ENCODE results near the gene PHYH.
"Not testable (repeated sequence)": the region's sequence is repeated elsewhere in the genome, so short reads cannot be mapped to it uniquely, and the experiment has no call there.

The PHYH gene

GRCh38 chr10:13256627-13257026, 43.2 kb downstream of the PHYH start:
- no peaks in the 10 kb centered on the region for H3K9me3 ChIP-seq (ENCODE audit: control insufficient read depth in 2 of 2, low read length in 2 of 2)
- H3K27me3 ChIP-seq (ENCODE audit: control insufficient read depth in 2 of 2, insufficient read depth in 2 of 2, low read length in 2 of 2), result no peaks in the 10 kb centered on the region
- no peak overlapping the region for H3K9ac ChIP-seq (ENCODE audit: low read depth in 1 of 2, low read length in 2 of 2)
- no peak overlapping the region for H3K27ac ChIP-seq (ENCODE audit: low read depth in 2 of 2, low read length in 2 of 2)
- H3K4me3 ChIP-seq (ENCODE audit: low read length in 2 of 2), result no peak overlapping the region
- H3K4me1 ChIP-seq (ENCODE audit: control insufficient read depth in 2 of 2, insufficient read depth in 2 of 2, low read length in 2 of 2), result no peaks in the 10 kb centered on the region
- H3K36me3 ChIP-seq (ENCODE audit: control insufficient read depth in 2 of 2, insufficient read depth in 2 of 2, low read length in 2 of 2), result no peaks in the 10 kb centered on the region

- Histone ChIP-seq H3K27me3 (ENCODE audit: control insufficient read depth in 2 of 2, insufficient read depth in 2 of 2, low read length in 2 of 2) (no peaks in the 10 kb centered on the region), H3K9me3 (ENCODE audit: control insufficient read depth in 2 of 2, low read length in 2 of 2) (no peaks in the 10 kb centered on the region), H3K4me3 (ENCODE audit: low read length in 2 of 2) (no peak overlapping the region), H3K36me3 (ENCODE audit: control insufficient read depth in 2 of 2, insufficient read depth in 2 of 2, low read length in 2 of 2) (no peaks in the 10 kb centered on the region), H3K4me1 (ENCODE audit: control insufficient read depth in 2 of 2, insufficient read depth in 2 of 2, low read length in 2 of 2) (no peaks in the 10 kb centered on the region), H3K9ac (ENCODE audit: low read depth in 1 of 2, low read length in 2 of 2) (no peak overlapping the region), H3K27ac (ENCODE audit: low read depth in 2 of 2, low read length in 2 of 2) (no peak overlapping the region)
Measured at GRCh38 chr10:13253726-13254125, 46.1 kb downstream of the PHYH start.

DNA sequence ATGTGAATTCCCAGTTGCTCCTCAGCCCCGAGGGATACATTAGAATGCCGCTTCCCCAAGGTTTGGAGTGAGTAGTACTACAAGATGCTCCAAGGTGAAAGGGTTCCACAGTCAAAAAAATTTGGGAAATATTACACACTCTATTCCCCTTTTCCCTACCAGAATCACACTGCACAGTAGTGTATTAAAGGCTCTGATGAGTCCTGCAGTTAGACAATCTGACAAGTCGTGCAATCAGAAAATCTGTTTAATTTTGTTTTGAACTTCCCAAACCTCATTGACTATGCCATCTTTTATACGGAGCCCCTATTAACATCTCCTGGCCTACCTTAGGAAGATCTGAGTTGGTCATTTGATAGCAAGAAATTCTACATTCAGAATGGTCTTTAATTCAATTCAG, 52.1 kb downstream of the PHYH start:
- Histone ChIP-seq H3K4me1 (ENCODE audit: control insufficient read depth in 2 of 2, insufficient read depth in 2 of 2, low read length in 2 of 2) (no peaks in the 10 kb centered on the region), H3K4me3 (ENCODE audit: low read length in 2 of 2) (no peak overlapping the region), H3K9ac (ENCODE audit: low read depth in 1 of 2, low read length in 2 of 2) (no peak overlapping the region), H3K27me3 (ENCODE audit: control insufficient read depth in 2 of 2, insufficient read depth in 2 of 2, low read length in 2 of 2) (no peaks in the 10 kb centered on the region), H3K27ac (ENCODE audit: low read depth in 2 of 2, low read length in 2 of 2) (no peak overlapping the region), H3K9me3 (ENCODE audit: control insufficient read depth in 2 of 2, low read length in 2 of 2) (no peaks in the 10 kb centered on the region), H3K36me3 (ENCODE audit: control insufficient read depth in 2 of 2, insufficient read depth in 2 of 2, low read length in 2 of 2) (no peaks in the 10 kb centered on the region)

DNA sequence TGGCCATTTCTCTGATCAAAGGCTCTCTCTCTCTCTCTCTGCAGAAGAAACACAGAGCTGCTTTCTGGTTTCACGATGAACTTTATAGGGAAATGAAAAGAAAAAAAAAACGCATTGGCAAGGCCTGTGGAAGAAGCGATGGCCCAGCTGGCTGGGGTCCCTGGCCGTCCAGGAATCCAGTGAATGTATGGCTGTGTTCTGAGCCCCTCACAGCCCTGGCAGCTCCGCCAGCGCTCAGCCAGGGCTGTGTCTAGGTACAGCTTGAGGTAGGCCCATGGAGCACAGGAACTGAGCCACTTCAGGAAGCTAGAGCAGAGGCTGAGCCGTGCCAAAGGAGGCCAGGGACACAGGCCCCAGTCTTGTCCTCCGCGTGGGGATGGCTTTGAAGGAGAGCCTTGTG, 52.6 kb downstream of the PHYH start:
- Histone ChIP-seq H3K9ac (ENCODE audit: low read depth in 1 of 2, low read length in 2 of 2) (no peak overlapping the region), H3K27me3 (ENCODE audit: control insufficient read depth in 2 of 2, insufficient read depth in 2 of 2, low read length in 2 of 2) (no peaks in the 10 kb centered on the region), H3K4me3 (ENCODE audit: low read length in 2 of 2) (no peak overlapping the region), H3K4me1 (ENCODE audit: control insufficient read depth in 2 of 2, insufficient read depth in 2 of 2, low read length in 2 of 2) (no peaks in the 10 kb centered on the region), H3K36me3 (ENCODE audit: control insufficient read depth in 2 of 2, insufficient read depth in 2 of 2, low read length in 2 of 2) (no peaks in the 10 kb centered on the region), H3K27ac (ENCODE audit: low read depth in 2 of 2, low read length in 2 of 2) (no peak overlapping the region), H3K9me3 (ENCODE audit: control insufficient read depth in 2 of 2, low read length in 2 of 2) (no peaks in the 10 kb centered on the region)

DNA sequence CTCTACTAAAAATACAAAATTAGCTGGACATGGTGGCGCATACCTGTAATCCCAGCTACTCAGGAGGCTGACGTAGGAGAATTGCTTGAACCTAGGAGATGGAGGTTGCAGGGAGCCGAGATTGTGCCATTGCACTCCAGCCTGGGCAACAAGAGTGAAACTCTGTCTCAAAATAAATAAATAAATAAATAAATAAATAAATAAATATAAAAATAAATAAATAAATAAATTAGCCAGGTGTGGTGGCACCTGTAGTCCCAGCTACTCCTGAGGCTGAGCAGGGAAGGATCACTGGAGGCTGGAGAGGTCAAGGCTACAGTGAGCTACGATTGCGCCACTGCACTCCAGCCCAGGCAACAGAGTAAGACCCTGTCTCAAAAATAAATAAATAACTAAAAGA, 57.6 kb downstream of the PHYH start:
- H3K36me3 ChIP-seq (ENCODE audit: control insufficient read depth in 2 of 2, insufficient read depth in 2 of 2, low read length in 2 of 2); H3K4me3 ChIP-seq (ENCODE audit: low read length in 2 of 2); H3K27me3 ChIP-seq (ENCODE audit: control insufficient read depth in 2 of 2, insufficient read depth in 2 of 2, low read length in 2 of 2); H3K27ac ChIP-seq (ENCODE audit: low read depth in 2 of 2, low read length in 2 of 2); H3K4me1 ChIP-seq (ENCODE audit: control insufficient read depth in 2 of 2, insufficient read depth in 2 of 2, low read length in 2 of 2); H3K9ac ChIP-seq (ENCODE audit: low read depth in 1 of 2, low read length in 2 of 2); H3K9me3 ChIP-seq (ENCODE audit: control insufficient read depth in 2 of 2, low read length in 2 of 2): not testable (repeated sequence)

- no peak overlapping the region for H3K4me3 ChIP-seq (ENCODE audit: low read length in 2 of 2)
- H3K9ac ChIP-seq (ENCODE audit: low read depth in 1 of 2, low read length in 2 of 2), result no peak overlapping the region
- H3K27ac ChIP-seq (ENCODE audit: low read depth in 2 of 2, low read length in 2 of 2), result no peak overlapping the region
- H3K36me3 ChIP-seq (ENCODE audit: control insufficient read depth in 2 of 2, insufficient read depth in 2 of 2, low read length in 2 of 2), result no peaks in the 10 kb centered on the region
- no peaks in the 10 kb centered on the region for H3K27me3 ChIP-seq (ENCODE audit: control insufficient read depth in 2 of 2, insufficient read depth in 2 of 2, low read length in 2 of 2)
- no peaks in the 10 kb centered on the region for H3K4me1 ChIP-seq (ENCODE audit: control insufficient read depth in 2 of 2, insufficient read depth in 2 of 2, low read length in 2 of 2)
- H3K9me3 ChIP-seq (ENCODE audit: control insufficient read depth in 2 of 2, low read length in 2 of 2), result no peaks in the 10 kb centered on the region
Measured at GRCh38 chr10:13241613-13242012, 58.3 kb downstream of the PHYH start.

DNA sequence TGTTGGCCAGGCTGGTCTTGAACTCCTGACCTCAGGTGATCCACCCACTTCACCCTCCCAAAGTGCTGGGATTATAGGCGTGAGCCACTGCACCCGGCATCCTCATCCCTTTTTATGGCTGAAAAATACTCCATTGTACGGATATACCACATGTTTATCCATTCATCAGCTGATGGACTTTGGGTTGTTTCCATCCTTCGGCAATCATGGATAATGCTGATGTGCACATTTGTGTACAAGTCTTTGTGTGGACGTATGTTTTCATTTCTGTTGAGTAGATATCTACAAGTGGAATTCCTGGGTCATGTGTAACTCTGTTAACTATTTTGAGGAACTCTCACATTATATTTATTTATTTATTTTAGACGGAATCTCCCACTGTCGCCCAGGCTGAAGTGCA, 59.9 kb downstream of the PHYH start:
- H3K9me3 ChIP-seq (ENCODE audit: control insufficient read depth in 2 of 2, low read length in 2 of 2), result no peaks in the 10 kb centered on the region
- no peak overlapping the region for H3K27ac ChIP-seq (ENCODE audit: low read depth in 2 of 2, low read length in 2 of 2)
- H3K36me3 ChIP-seq (ENCODE audit: control insufficient read depth in 2 of 2, insufficient read depth in 2 of 2, low read length in 2 of 2), result no peaks in the 10 kb centered on the region
- H3K4me1 ChIP-seq (ENCODE audit: control insufficient read depth in 2 of 2, insufficient read depth in 2 of 2, low read length in 2 of 2), result no peaks in the 10 kb centered on the region
- H3K27me3 ChIP-seq (ENCODE audit: control insufficient read depth in 2 of 2, insufficient read depth in 2 of 2, low read length in 2 of 2), result no peaks in the 10 kb centered on the region
- no peak overlapping the region for H3K9ac ChIP-seq (ENCODE audit: low read depth in 1 of 2, low read length in 2 of 2)
- no peak overlapping the region for H3K4me3 ChIP-seq (ENCODE audit: low read length in 2 of 2)

GRCh38 chr10:13238271-13239077, 61.4 kb downstream of the PHYH start:
- Histone ChIP-seq H3K27ac (ENCODE audit: low read depth in 2 of 2, low read length in 2 of 2) (no peak overlapping the region), H3K9me3 (ENCODE audit: control insufficient read depth in 2 of 2, low read length in 2 of 2) (no peaks in the 10 kb centered on the region), H3K4me1 (ENCODE audit: control insufficient read depth in 2 of 2, insufficient read depth in 2 of 2, low read length in 2 of 2) (no peaks in the 10 kb centered on the region), H3K27me3 (ENCODE audit: control insufficient read depth in 2 of 2, insufficient read depth in 2 of 2, low read length in 2 of 2) (no peaks in the 10 kb centered on the region), H3K36me3 (ENCODE audit: control insufficient read depth in 2 of 2, insufficient read depth in 2 of 2, low read length in 2 of 2) (no peaks in the 10 kb centered on the region), H3K9ac (ENCODE audit: low read depth in 1 of 2, low read length in 2 of 2) (no peak overlapping the region), H3K4me3 (ENCODE audit: low read length in 2 of 2) (no peak overlapping the region)

GRCh38 chr10:13236638-13237037, 63.2 kb downstream of the PHYH start:
- H3K4me3 ChIP-seq (ENCODE audit: low read length in 2 of 2), result no peak overlapping the region
- H3K9me3 ChIP-seq (ENCODE audit: control insufficient read depth in 2 of 2, low read length in 2 of 2), result no peaks in the 10 kb centered on the region
- no peaks in the 10 kb centered on the region for H3K36me3 ChIP-seq (ENCODE audit: control insufficient read depth in 2 of 2, insufficient read depth in 2 of 2, low read length in 2 of 2)
- no peaks in the 10 kb centered on the region for H3K27me3 ChIP-seq (ENCODE audit: control insufficient read depth in 2 of 2, insufficient read depth in 2 of 2, low read length in 2 of 2)
- no peaks in the 10 kb centered on the region for H3K4me1 ChIP-seq (ENCODE audit: control insufficient read depth in 2 of 2, insufficient read depth in 2 of 2, low read length in 2 of 2)
- H3K27ac ChIP-seq (ENCODE audit: low read depth in 2 of 2, low read length in 2 of 2), result no peak overlapping the region
- no peak overlapping the region for H3K9ac ChIP-seq (ENCODE audit: low read depth in 1 of 2, low read length in 2 of 2)

DNA sequence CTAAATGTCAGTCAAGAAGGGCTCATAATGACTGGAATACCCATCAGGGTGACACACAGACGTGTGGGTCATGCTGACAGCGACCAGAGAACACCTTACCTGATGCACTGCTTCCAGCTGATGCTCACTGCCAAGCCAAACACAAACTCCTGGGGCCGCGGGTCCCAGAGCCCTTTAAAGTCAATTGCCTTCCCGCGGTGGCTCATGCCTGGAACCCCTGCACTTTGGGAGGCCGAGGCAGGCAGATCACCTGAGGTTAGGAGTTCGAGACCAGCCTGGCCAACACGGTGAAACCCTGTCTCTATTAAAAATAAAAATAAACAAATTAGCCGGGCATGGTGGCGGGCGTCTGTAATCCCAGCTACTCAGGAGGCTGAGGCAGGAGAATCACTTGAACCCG, 65.1 kb downstream of the PHYH start:
- not testable (repeated sequence) for H3K9me3 ChIP-seq (ENCODE audit: control insufficient read depth in 2 of 2, low read length in 2 of 2); H3K9ac ChIP-seq (ENCODE audit: low read depth in 1 of 2, low read length in 2 of 2); H3K4me3 ChIP-seq (ENCODE audit: low read length in 2 of 2)

GRCh38 chr10:13234172-13234571, 65.7 kb downstream of the PHYH start, which contains the start of gene UCMA:
Gene UCMA, minus strand, starts transcription at chr10:13234374. Its CDS starts 116 bp downstream, at chr10:13234258.
- Histone ChIP-seq H3K9ac (ENCODE audit: low read depth in 1 of 2, low read length in 2 of 2) (no peak within 1 kb of the TSS), H3K4me1 (ENCODE audit: control insufficient read depth in 2 of 2, insufficient read depth in 2 of 2, low read length in 2 of 2) (no peaks in the 10 kb centered on the region), H3K27ac (ENCODE audit: low read depth in 2 of 2, low read length in 2 of 2) (no peak within 1 kb of the TSS)

More for the DNA sequence above, 65.1 kb downstream of the PHYH start:
- not testable (repeated sequence) for H3K4me1 ChIP-seq (ENCODE audit: control insufficient read depth in 2 of 2, insufficient read depth in 2 of 2, low read length in 2 of 2); H3K27ac ChIP-seq (ENCODE audit: low read depth in 2 of 2, low read length in 2 of 2); H3K27me3 ChIP-seq (ENCODE audit: control insufficient read depth in 2 of 2, insufficient read depth in 2 of 2, low read length in 2 of 2); H3K36me3 ChIP-seq (ENCODE audit: control insufficient read depth in 2 of 2, insufficient read depth in 2 of 2, low read length in 2 of 2)

More at GRCh38 chr10:13234172-13234571, 65.7 kb downstream of the PHYH start, which contains the start of gene UCMA:
- Histone ChIP-seq H3K27me3 (ENCODE audit: control insufficient read depth in 2 of 2, insufficient read depth in 2 of 2, low read length in 2 of 2) (no peaks in the 10 kb centered on the region), H3K4me3 (ENCODE audit: low read length in 2 of 2) (no peak within 1 kb of the TSS), H3K9me3 (ENCODE audit: control insufficient read depth in 2 of 2, low read length in 2 of 2) (no peaks in the 10 kb centered on the region), H3K36me3 (ENCODE audit: control insufficient read depth in 2 of 2, insufficient read depth in 2 of 2, low read length in 2 of 2) (no peaks in the 10 kb centered on the region)
